ENCODE data around the gene IFNK. TPM values are rescaled to one million over a fixed set of nuclear protein-coding genes. Genes with fewer than 3 reads are reported as not detected.
"Not testable (repeated sequence)": the region's sequence is repeated elsewhere in the genome, so short reads cannot be mapped to it uniquely, and the experiment has no call there.

The IFNK gene
- total RNA-seq, 2 donors from 2014 or later = not detected

GRCh38 chr9:27497883-27498417 lies 26.1 kb upstream of the IFNK start:
- DNase-seq (ENCODE audit: low spot score) = no peak
- TF ChIP-seq POLR2A (IDR thresholded peaks at IDR 0.05) = no peak
- TF ChIP-seq CTCF (IDR thresholded peaks at IDR 0.05) = no peak
- no peak for TF ChIP-seq POLR2AphosphoS5 (IDR thresholded peaks at IDR 0.05)
- no peaks in the 10 kb centered on the region for H3K4me1 ChIP-seq (replicated peaks)
- no peak overlapping the region for H3K27ac ChIP-seq
- H3K36me3 ChIP-seq = no peaks in the 10 kb centered on the region
- no peaks in the 10 kb centered on the region for H3K27me3 ChIP-seq (replicated peaks; ENCODE audit: insufficient read depth)
- H3K4me3 ChIP-seq = no peak overlapping the region
- intact Hi-C loops (cut with DNase I) = no loop called here
- no peaks in the 10 kb centered on the region for H3K9me3 ChIP-seq
- WGBS = 87% methylated on average over 11 of the region's 11 CpGs

- Histone ChIP-seq H3K27me3 (replicated peaks; ENCODE audit: insufficient read depth) (no peaks in the 10 kb centered on the region), H3K27ac (no peak overlapping the region), H3K4me1 (replicated peaks) (no peaks in the 10 kb centered on the region), H3K4me3 (no peak overlapping the region), H3K36me3 (no peaks in the 10 kb centered on the region), H3K9me3 (no peaks in the 10 kb centered on the region)
- WGBS = 56% methylated on average over 2 of the region's 2 CpGs
- no peak for DNase-seq (ENCODE audit: low spot score)
- no peak for TF ChIP-seq POLR2AphosphoS5 (IDR thresholded peaks at IDR 0.05)
- intact Hi-C loops (cut with DNase I) = no loop called here
These were observed 24.6 kb upstream of the IFNK start for GRCh38 chr9:27499451-27499850.

- H3K4me3 ChIP-seq; H3K27me3 ChIP-seq (replicated peaks; ENCODE audit: insufficient read depth); H3K9me3 ChIP-seq; H3K4me1 ChIP-seq (replicated peaks); intact Hi-C loops (cut with DNase I); H3K27ac ChIP-seq; H3K36me3 ChIP-seq; DNase-seq (ENCODE audit: low spot score): not testable (repeated sequence)
- 92% methylated on average over 3 of the region's 3 CpGs for WGBS
These were observed 23.2 kb upstream of the IFNK start for GRCh38 chr9:27500902-27501301.

- no peak overlapping the region for H3K4me3 ChIP-seq
- H3K36me3 ChIP-seq = no peaks in the 10 kb centered on the region
- WGBS = 96% methylated on average over 4 of the region's 4 CpGs
- DNase-seq (ENCODE audit: low spot score) = no peak
- no peaks in the 10 kb centered on the region for H3K27me3 ChIP-seq (replicated peaks; ENCODE audit: insufficient read depth)
- H3K4me1 ChIP-seq (replicated peaks) = no peaks in the 10 kb centered on the region
- TF ChIP-seq CTCF (IDR thresholded peaks at IDR 0.05) = no peak
- TF ChIP-seq POLR2A (IDR thresholded peaks at IDR 0.05) = no peak
- TF ChIP-seq POLR2AphosphoS5 (IDR thresholded peaks at IDR 0.05) = no peak
- no peaks in the 10 kb centered on the region for H3K9me3 ChIP-seq
- intact Hi-C loops (cut with DNase I) = no loop called here
- H3K27ac ChIP-seq = no peak overlapping the region
These were observed 20.5 kb upstream of the IFNK start for GRCh38 chr9:27503623-27504022.

- Histone ChIP-seq H3K27ac (no peak overlapping the region), H3K4me3 (no peak overlapping the region), H3K9me3 (no peaks in the 10 kb centered on the region), H3K4me1 (replicated peaks) (no peaks in the 10 kb centered on the region), H3K36me3 (no peaks in the 10 kb centered on the region), H3K27me3 (replicated peaks; ENCODE audit: insufficient read depth) (no peaks in the 10 kb centered on the region)
- intact Hi-C loops (cut with DNase I) = no loop called here
- no peak for DNase-seq (ENCODE audit: low spot score)
- TF ChIP-seq CTCF (IDR thresholded peaks at IDR 0.05) = no peak
- no peak for TF ChIP-seq POLR2A (IDR thresholded peaks at IDR 0.05)
- no peak for TF ChIP-seq POLR2AphosphoS5 (IDR thresholded peaks at IDR 0.05)
These were observed 19.8 kb upstream of the IFNK start for GRCh38 chr9:27504259-27504658.

- Histone ChIP-seq H3K9me3 (no peaks in the 10 kb centered on the region), H3K36me3 (no peaks in the 10 kb centered on the region), H3K4me1 (replicated peaks) (no peaks in the 10 kb centered on the region), H3K27ac (no peak overlapping the region), H3K27me3 (replicated peaks; ENCODE audit: insufficient read depth) (no peaks in the 10 kb centered on the region), H3K4me3 (no peak overlapping the region)
- 61% methylated on average over 5 of the region's 5 CpGs for WGBS
- no peak for TF ChIP-seq POLR2AphosphoS5 (IDR thresholded peaks at IDR 0.05)
- no peak for TF ChIP-seq CTCF (IDR thresholded peaks at IDR 0.05)
- no peak for TF ChIP-seq POLR2A (IDR thresholded peaks at IDR 0.05)
- DNase-seq (ENCODE audit: low spot score) = no peak
- intact Hi-C loops (cut with DNase I) = no loop called here
These were observed 18.3 kb upstream of the IFNK start for GRCh38 chr9:27505744-27506161.

Data from prostate gland (tissue), 2 donors.